Stomach (tissue), 9 donors: ENCODE data around the gene RNF44. TPM values are rescaled to one million over a fixed set of nuclear protein-coding genes. Genes with fewer than 3 reads are reported as not detected.

Experiments
- DNase-seq, 2 donors: peaks; one replicate each; pipeline versions ENCODE4 v3.0.0 to v3.0.0-alpha.2; 2013 to 2019
- H3K27ac ChIP-seq, 5 donors: fragments of 200-600 bp in 4 of 5; sonication (generic) in 4 of 5; one replicate each; pipeline ENCODE4 v1.5.1; 2013 to 2019; ENCODE audit warnings: mild to moderate bottlenecking in 1 of 5, moderate library complexity in 1 of 5
- H3K27me3 ChIP-seq, 3 donors: fragments of 200-600 bp; sonication (generic); one replicate each; pipeline ENCODE4 v1.5.1; 2017 to 2019; ENCODE audit warnings: mixed run types in 1 of 3
- H3K36me3 ChIP-seq, 4 donors: fragments of 200-600 bp; sonication (generic); 1 replicate in 3 of 4; 2 replicates in 1 of 4; pipeline ENCODE4 v1.5.1; 2016 to 2019
- H3K4me1 ChIP-seq, 4 donors: fragments of 200-600 bp; sonication (generic); one replicate each; pipeline ENCODE4 v1.5.1; 2016 to 2019
- H3K4me3 ChIP-seq, 4 donors: fragments of 200-600 bp; sonication (generic) in 3 of 4; one replicate each; pipeline ENCODE4 v1.5.1; 2016 to 2019; ENCODE audit warnings: mild to moderate bottlenecking in 1 of 4
- H3K9me3 ChIP-seq, 4 donors: fragments of 200-600 bp; sonication (generic); one replicate each; pipeline ENCODE4 v1.5.1; 2016 to 2019
- CTCF ChIP-seq, 7 experiments: fragments of 450-650 bp in 4 of 7; fragments of 200-600 bp in 3 of 7; sonication (generic) in 3 of 7; IDR thresholded peaks; one replicate each; pipeline ENCODE4 v1.5.1; 2016 to 2019; ENCODE audit warnings: antibody characterized with exemption in 7 of 7, control low read depth in 2 of 7, mild to moderate bottlenecking in 1 of 7
- EP300 ChIP-seq: sonication (generic); formaldehyde crosslinking; IDR thresholded peaks from one replicate; pipeline ENCODE4 v1.6.1; 2017; ENCODE audit warnings: antibody characterized with exemption
- POLR2A ChIP-seq, 4 donors: fragments of 450-650 bp; IDR thresholded peaks; one replicate each; pipeline ENCODE4 v1.6.1; 2016; ENCODE audit warnings: antibody characterized with exemption in 4 of 4, control low read depth in 2 of 4, mild to moderate bottlenecking in 1 of 4, moderate library complexity in 1 of 4
- POLR2AphosphoS5 ChIP-seq, 3 donors: sonication (generic); formaldehyde crosslinking; IDR thresholded peaks; one replicate each; pipeline ENCODE4 v1.6.1; 2016; ENCODE audit warnings: antibody characterized with exemption in 3 of 3
- WGBS, 5 donors: extraction: QIAGEN DNeasy Blood & Tissue Kit in 3 of 5; methylation state at CpG; one replicate each; pipeline versions ENCODE4 v1.1.5 to v1.1.7; 2013 to 2018; 5-methylcytosine and 5-hydroxymethylcytosine counted together
- intact Hi-C: fragments of 100-400 bp; cut with DNase I; formaldehyde crosslinking; loops from one replicate; pipeline ENCODE4 v1.15.1; 2023; ENCODE audit warnings: low total_unique reads
- polyA plus RNA-seq, 3 donors: library from polyadenylated mRNA; stranded (reverse); fragments of 200-250 nt; gene quantifications; one replicate each; pipeline ENCODE4 v1.2.3, GENCODE V29; 2013
- total RNA-seq, 5 donors: library from RNA; depleted of rRNA; stranded (reverse); fragments of >200 nt; gene quantifications; one replicate each; pipeline versions ENCODE4 v1.1.0 to v1.2.3, GENCODE V29; 2014 to 2016
- donor health status: healthy with polysubstance abuse.
- donor health status: Bipolar disorder and iron deficiency.
- donor health status: healthy.

Gene RNF44
- total and polyA plus RNA-seq, 8 donors, result 6.6 to 176 (median 18.9) TPM

- H3K36me3 ChIP-seq, result peaks cover 0 to 8% (median 8%) of the 10 kb centered on the region in 4 donors
- no peak for TF ChIP-seq POLR2AphosphoS5 (IDR thresholded peaks at IDR 0.05)
- TF ChIP-seq POLR2A (IDR thresholded peaks at IDR 0.05), result no peak
- no peak for TF ChIP-seq CTCF (IDR thresholded peaks at IDR 0.05)
- no peak for TF ChIP-seq EP300
- 71 to 81% (median 76%) methylated on average over 11 of the region's 11 CpGs for WGBS, 5 donors
- H3K27ac ChIP-seq, result no peak overlapping the region
- intact Hi-C loops, result no loop called here
- H3K27me3 ChIP-seq, result no peaks in the 10 kb centered on the region
- no peak for DNase-seq
- H3K9me3 ChIP-seq, result no peaks in the 10 kb centered on the region
- H3K4me3 ChIP-seq, result no peak overlapping the region
- H3K4me1 ChIP-seq, result no peaks in the 10 kb centered on the region
Observed at GRCh38 chr5:176514244-176514950, 22.8 kb downstream of the RNF44 start.

- intact Hi-C loops, result no loop called here
- TF ChIP-seq EP300 (no peak), POLR2AphosphoS5 (IDR thresholded peaks at IDR 0.05) (no peak), POLR2A (IDR thresholded peaks at IDR 0.05) (no peak), CTCF (IDR thresholded peaks at IDR 0.05) (no peak)
- 79 to 88% (median 85%) methylated on average over 12 of the region's 12 CpGs for WGBS, 5 donors
Observed at GRCh38 chr5:176513788-176514187, 23.4 kb downstream of the RNF44 start.

GRCh38 chr5:176508603-176509002 is 28.6 kb downstream of the RNF44 start:
- TF ChIP-seq POLR2AphosphoS5 (IDR thresholded peaks at IDR 0.05) (no peak), EP300 (no peak), CTCF (IDR thresholded peaks at IDR 0.05) (no peak), POLR2A (IDR thresholded peaks at IDR 0.05) (no peak)
- Histone ChIP-seq H3K36me3 (peaks cover 35 to 66% (median 66%) of the 10 kb centered on the region in 4 donors), H3K27me3 (no peaks in the 10 kb centered on the region), H3K9me3 (no peaks in the 10 kb centered on the region), H3K4me1 (no peaks in the 10 kb centered on the region), H3K27ac (no peak overlapping the region), H3K4me3 (no peak overlapping the region)
- 80 to 88% (median 84%) methylated on average over 4 of the region's 4 CpGs for whole genome bisulfite sequencing, 5 donors
- intact Hi-C loops, result no loop called here
- no peak for DNase-seq

More at GRCh38 chr5:176513788-176514187, 23.4 kb downstream of the RNF44 start:
- Histone ChIP-seq H3K4me3 (no peak overlapping the region), H3K27me3 (no peaks in the 10 kb centered on the region), H3K36me3 (peaks cover 0 to 14% (median 14%) of the 10 kb centered on the region in 4 donors), H3K27ac (no peak overlapping the region), H3K9me3 (no peaks in the 10 kb centered on the region), H3K4me1 (no peaks in the 10 kb centered on the region)
- DNase-seq, result no peak

GRCh38 chr5:176507911-176508310 is 29.3 kb downstream of the RNF44 start:
- H3K27me3 ChIP-seq, result no peaks in the 10 kb centered on the region
- no peak for DNase-seq
- 77 to 96% (median 94%) methylated on average over 2 of the region's 2 CpGs for WGBS, 5 donors
- no peak overlapping the region for H3K4me3 ChIP-seq
- peaks cover 41 to 73% (median 73%) of the 10 kb centered on the region in 4 donors for H3K36me3 ChIP-seq
- TF ChIP-seq CTCF (IDR thresholded peaks at IDR 0.05), result no peak
- no peak for TF ChIP-seq POLR2AphosphoS5 (IDR thresholded peaks at IDR 0.05)
- no peak for TF ChIP-seq EP300
- TF ChIP-seq POLR2A (IDR thresholded peaks at IDR 0.05), result no peak
- intact Hi-C loops, result no loop called here
- no peaks in the 10 kb centered on the region for H3K4me1 ChIP-seq
- no peak overlapping the region for H3K27ac ChIP-seq
- no peaks in the 10 kb centered on the region for H3K9me3 ChIP-seq
